Right forelimb (tissue), 1 donor: ENCODE data around the gene USHBP1.
"Not testable (repeated sequence)": the region's sequence is repeated elsewhere in the genome, so short reads cannot be mapped to it uniquely, and the experiment has no call there.

Experiments used
- DNase-seq: peaks from one replicate; pipeline ENCODE4 v3.0.0-alpha.2; 2018

Gene USHBP1

GRCh38 chr19:17294051-17294891 lies 29.7 kb upstream of the USHBP1 start:
- no peak for DNase-seq

- no peak for DNase-seq
Observed at GRCh38 chr19:17293605-17294004, 29.1 kb upstream of the USHBP1 start.

- peak; percentile 80 for DNase-seq
Observed at GRCh38 chr19:17292301-17293074, 27.9 kb upstream of the USHBP1 start.

GRCh38 chr19:17289489-17289888 lies 24.9 kb upstream of the USHBP1 start:
- no peak for DNase-seq

GRCh38 chr19:17286752-17287151 lies 22.2 kb upstream of the USHBP1 start:
- DNase-seq, result no peak

- no peak for DNase-seq
Observed at GRCh38 chr19:17286263-17286662, 21.7 kb upstream of the USHBP1 start.

GRCh38 chr19:17285415-17286135 lies 21.0 kb upstream of the USHBP1 start:
- DNase-seq, result no peak

- no peak for DNase-seq
Observed at GRCh38 chr19:17283504-17283996, 19.0 kb upstream of the USHBP1 start.

GRCh38 chr19:17282488-17283125 lies 18.1 kb upstream of the USHBP1 start:
- peak; percentile 89 for DNase-seq

GRCh38 chr19:17281391-17282304 lies 17.1 kb upstream of the USHBP1 start, which contains the start of gene ANKLE1:
Gene ANKLE1 (plus strand): TSS chr19:17281901. CDS start chr19:17281921, 20 bp downstream.
- no peak for DNase-seq

- no peak for DNase-seq
Observed at GRCh38 chr19:17279436-17279835, 14.9 kb upstream of the USHBP1 start.

GRCh38 chr19:17275441-17276175 lies 11.1 kb upstream of the USHBP1 start:
- no peak for DNase-seq

- DNase-seq, result not testable (repeated sequence)
Observed at GRCh38 chr19:17274892-17275291, 10.3 kb upstream of the USHBP1 start.

GRCh38 chr19:17268754-17269153 lies 4.2 kb upstream of the USHBP1 start:
- no peak for DNase-seq

GRCh38 chr19:17266975-17267788 lies 2.6 kb upstream of the USHBP1 start, which contains the start of gene BABAM1:
Gene BABAM1 (plus strand): TSS chr19:17267443. CDS start chr19:17268807, 1,364 bp downstream.
- peak; percentile 97 for DNase-seq

GRCh38 chr19:17266589-17266974 lies 2.0 kb upstream of the USHBP1 start:
- DNase-seq, result no peak

- no peak for DNase-seq
Observed at GRCh38 chr19:17266026-17266425, 1.5 kb upstream of the USHBP1 start.

- DNase-seq, result no peak
Observed at GRCh38 chr19:17263712-17264640, 569 bp downstream of the USHBP1 start.
